Thyroid gland (tissue), 4 donors: Measurements from ENCODE around the gene DNMT1. TPM values are rescaled to one million over a fixed set of nuclear protein-coding genes. Genes with fewer than 3 reads are reported as not detected.

Experiments used
- DNase-seq, 2 donors: peaks; one replicate each; pipeline ENCODE4 v3.0.0-alpha.2; 2019
- H3K27ac ChIP-seq, 3 donors: fragments of 200-600 bp; sonication (generic); 1 replicate in 2 of 3; 2 replicates in 1 of 3; pipeline ENCODE4 v1.5.1; 2016 to 2019; ENCODE audit warnings: mild to moderate bottlenecking in 1 of 3, moderate library complexity in 1 of 3
- H3K27me3 ChIP-seq: fragments of 200-600 bp; sonication (generic); one replicate; pipeline ENCODE4 v1.5.1; 2019
- H3K36me3 ChIP-seq, 2 donors: fragments of 200-600 bp; sonication (generic); one replicate each; pipeline ENCODE4 v1.5.1; 2016 to 2019
- H3K4me1 ChIP-seq, 2 donors: fragments of 200-600 bp; sonication (generic); one replicate each; pipeline ENCODE4 v1.5.1; 2017 to 2019
- H3K4me3 ChIP-seq, 3 donors: fragments of 200-600 bp; sonication (generic); replicated peaks in 1 of 3; 1 replicate in 2 of 3; 2 replicates in 1 of 3; pipeline ENCODE4 v1.5.1; 2016; ENCODE audit warnings: mild to moderate bottlenecking in 1 of 3
- H3K9me3 ChIP-seq: fragments of 200-600 bp; sonication (generic); one replicate; pipeline ENCODE4 v1.5.1; 2017
- POLR2A ChIP-seq, 2 donors: fragments of 450-650 bp; IDR thresholded peaks; one replicate each; pipeline ENCODE4 v1.6.1; 2017; ENCODE audit warnings: antibody characterized with exemption in 2 of 2, mild to moderate bottlenecking in 2 of 2, moderate library complexity in 1 of 2
- WGBS, 2 donors: methylation state at CpG; one replicate each; pipeline ENCODE4 v1.1.5; 2017; 5-methylcytosine and 5-hydroxymethylcytosine counted together
- intact Hi-C: fragments of 100-400 bp; cut with DNase I; formaldehyde crosslinking; loops from one replicate; pipeline ENCODE4 v1.15.1; 2023
- total RNA-seq, 4 donors: library from RNA; depleted of rRNA; stranded (reverse); fragments of >200 nt; gene quantifications; one replicate each; pipeline ENCODE4 v1.2.3, GENCODE V29; 2016
- TF ChIP-seq, protein P1 (sequence below), 6 experiments: fragments of 200-600 bp in 3 of 6; fragments of 450-650 bp in 3 of 6; sonication (generic) in 3 of 6; IDR thresholded peaks; one replicate each; pipeline ENCODE4 v1.5.1; 2016 to 2019; ENCODE audit warnings: antibody characterized with exemption in 6 of 6, mild to moderate bottlenecking in 2 of 6, inconsistent platforms in 1 of 6, moderate library complexity in 1 of 6

DNMT1 gene
- total RNA-seq, 4 donors from 2014 or later, result 31.2 to 49.5 (median 36.0) TPM

DNA sequence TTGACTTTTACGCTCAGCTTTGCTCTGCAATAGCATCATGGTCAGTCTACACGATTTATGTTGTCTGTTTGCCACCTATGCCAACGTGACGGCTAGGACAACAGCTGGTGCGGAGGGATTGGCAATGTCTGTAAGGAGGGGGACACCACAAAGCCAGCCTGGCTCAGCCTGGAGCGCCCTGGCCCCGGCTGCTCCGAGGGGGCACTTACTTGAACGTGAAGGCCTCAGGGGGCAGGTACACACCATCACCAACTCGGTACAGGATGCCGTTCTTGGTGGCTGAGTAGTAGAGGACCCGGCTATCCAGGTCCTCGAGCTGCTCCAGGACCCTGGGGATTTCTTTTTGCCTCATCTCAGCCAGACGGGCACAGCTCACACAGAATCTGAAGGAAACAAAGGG is 48.6 kb downstream of the DNMT1 start:
- no peaks in the 10 kb centered on the region for H3K4me1 ChIP-seq
- no peaks in the 10 kb centered on the region for H3K27me3 ChIP-seq
- TF ChIP-seq, protein P1, sequence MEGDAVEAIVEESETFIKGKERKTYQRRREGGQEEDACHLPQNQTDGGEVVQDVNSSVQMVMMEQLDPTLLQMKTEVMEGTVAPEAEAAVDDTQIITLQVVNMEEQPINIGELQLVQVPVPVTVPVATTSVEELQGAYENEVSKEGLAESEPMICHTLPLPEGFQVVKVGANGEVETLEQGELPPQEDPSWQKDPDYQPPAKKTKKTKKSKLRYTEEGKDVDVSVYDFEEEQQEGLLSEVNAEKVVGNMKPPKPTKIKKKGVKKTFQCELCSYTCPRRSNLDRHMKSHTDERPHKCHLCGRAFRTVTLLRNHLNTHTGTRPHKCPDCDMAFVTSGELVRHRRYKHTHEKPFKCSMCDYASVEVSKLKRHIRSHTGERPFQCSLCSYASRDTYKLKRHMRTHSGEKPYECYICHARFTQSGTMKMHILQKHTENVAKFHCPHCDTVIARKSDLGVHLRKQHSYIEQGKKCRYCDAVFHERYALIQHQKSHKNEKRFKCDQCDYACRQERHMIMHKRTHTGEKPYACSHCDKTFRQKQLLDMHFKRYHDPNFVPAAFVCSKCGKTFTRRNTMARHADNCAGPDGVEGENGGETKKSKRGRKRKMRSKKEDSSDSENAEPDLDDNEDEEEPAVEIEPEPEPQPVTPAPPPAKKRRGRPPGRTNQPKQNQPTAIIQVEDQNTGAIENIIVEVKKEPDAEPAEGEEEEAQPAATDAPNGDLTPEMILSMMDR (IDR thresholded peaks at IDR 0.05), result no peak
- TF ChIP-seq POLR2A (IDR thresholded peaks at IDR 0.05), result no peak
- H3K4me3 ChIP-seq, result no peak overlapping the region
- no peak for DNase-seq
- intact Hi-C loops, result no loop called here
- H3K27ac ChIP-seq, result no peak overlapping the region
- WGBS, 2 donors, result 94 to 96% methylated on average over 8 to 9 of the region's 14 CpGs
- peaks cover 56 to 67% of the 10 kb centered on the region in 2 donors for H3K36me3 ChIP-seq
- H3K9me3 ChIP-seq, result no peaks in the 10 kb centered on the region

DNA sequence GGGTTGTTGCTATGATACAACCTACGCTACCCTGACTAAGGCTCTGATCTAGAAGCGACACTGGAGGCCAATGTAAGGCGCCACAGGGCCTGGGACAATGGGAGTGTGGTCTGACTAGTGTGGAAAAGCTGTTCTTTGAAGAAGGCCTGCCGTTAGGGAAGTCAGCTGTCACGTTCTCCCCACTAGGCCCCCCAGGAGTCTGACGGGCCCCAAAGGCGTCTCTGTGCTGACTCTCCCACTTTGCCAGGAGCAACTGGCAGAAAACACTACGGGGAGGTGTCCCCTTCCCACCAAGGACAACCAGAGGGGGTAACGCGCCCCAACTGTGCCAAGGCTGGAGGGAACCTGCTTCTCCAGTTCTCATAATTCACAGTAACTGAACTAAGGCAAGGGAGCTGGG is 49.7 kb downstream of the DNMT1 start:
- Histone ChIP-seq H3K9me3 (no peaks in the 10 kb centered on the region), H3K27ac (no peak overlapping the region), H3K36me3 (peaks cover 58 to 64% of the 10 kb centered on the region in 2 donors), H3K27me3 (no peaks in the 10 kb centered on the region), H3K4me1 (no peaks in the 10 kb centered on the region), H3K4me3 (no peak overlapping the region)
- DNase-seq, result no peak
- TF ChIP-seq POLR2A (IDR thresholded peaks at IDR 0.05), result no peak
- TF ChIP-seq, protein P1 (IDR thresholded peaks at IDR 0.05), result no peak
- WGBS, 2 donors, result 94 to 100% methylated on average over 9 to 10 of the region's 10 CpGs
- intact Hi-C loops, result no loop called here

DNA sequence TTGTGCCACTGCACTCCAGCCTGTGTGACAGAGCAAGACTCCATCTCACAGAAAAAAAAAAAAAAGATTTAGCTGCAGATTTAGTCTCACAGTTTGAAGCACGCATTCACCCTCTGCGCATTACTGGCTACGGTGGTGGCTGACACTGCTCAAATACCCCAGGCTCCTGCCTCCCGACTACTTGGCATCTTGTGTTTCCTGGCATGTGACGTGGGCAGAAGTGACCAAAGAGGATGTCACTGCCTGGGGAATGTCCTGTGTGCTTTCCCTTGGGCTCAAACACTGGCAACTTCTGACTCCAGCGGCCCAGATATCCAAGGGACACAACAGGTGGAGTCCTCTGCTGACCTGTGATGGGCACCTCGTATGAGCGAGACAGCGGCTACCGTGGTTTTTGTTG is 50.4 kb downstream of the DNMT1 start:
- Histone ChIP-seq H3K4me3 (no peak overlapping the region), H3K27ac (no peak overlapping the region), H3K4me1 (no peaks in the 10 kb centered on the region), H3K27me3 (no peaks in the 10 kb centered on the region), H3K9me3 (no peaks in the 10 kb centered on the region), H3K36me3 (peaks cover 60 to 67% of the 10 kb centered on the region in 2 donors)
- intact Hi-C loops, result no loop called here
- WGBS, 2 donors, result 86 to 91% methylated on average over 6 to 10 of the region's 10 CpGs
- TF ChIP-seq, protein P1 (IDR thresholded peaks at IDR 0.05), result no peak
- TF ChIP-seq POLR2A (IDR thresholded peaks at IDR 0.05), result no peak
- DNase-seq, result no peak

DNA sequence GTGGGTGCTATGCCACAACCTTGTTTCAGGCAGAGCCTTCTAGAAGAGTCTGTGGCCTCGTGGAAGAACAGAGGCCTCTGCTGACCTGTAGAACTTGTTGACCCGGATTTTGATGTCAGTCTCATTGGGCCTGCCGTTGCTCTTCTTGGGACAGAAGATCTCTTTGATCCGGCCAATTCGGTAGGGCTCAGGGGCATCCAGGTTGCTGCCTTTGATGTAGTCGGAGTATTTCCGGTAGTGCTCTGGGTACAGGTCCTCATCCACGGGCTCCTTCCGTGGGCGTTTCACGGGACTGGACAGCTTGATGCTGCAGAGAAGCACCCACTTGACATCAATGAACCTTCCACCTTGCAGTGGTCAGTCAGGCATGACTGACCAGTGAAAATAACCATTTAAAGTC is 51.1 kb downstream of the DNMT1 start:
- H3K27ac ChIP-seq, result no peak overlapping the region
- intact Hi-C loops, result no loop called here
- H3K4me3 ChIP-seq, result no peak overlapping the region
- H3K27me3 ChIP-seq, result no peaks in the 10 kb centered on the region
- whole genome bisulfite sequencing, 2 donors, result 69 to 71% methylated on average over 8 to 10 of the region's 11 CpGs
- peaks cover 58 to 68% of the 10 kb centered on the region in 2 donors for H3K36me3 ChIP-seq
- no peaks in the 10 kb centered on the region for H3K4me1 ChIP-seq
- TF ChIP-seq POLR2A (IDR thresholded peaks at IDR 0.05), result no peak
- TF ChIP-seq, protein P1 (IDR thresholded peaks at IDR 0.05), result no peak
- DNase-seq, result no peak
- H3K9me3 ChIP-seq, result no peaks in the 10 kb centered on the region

DNA sequence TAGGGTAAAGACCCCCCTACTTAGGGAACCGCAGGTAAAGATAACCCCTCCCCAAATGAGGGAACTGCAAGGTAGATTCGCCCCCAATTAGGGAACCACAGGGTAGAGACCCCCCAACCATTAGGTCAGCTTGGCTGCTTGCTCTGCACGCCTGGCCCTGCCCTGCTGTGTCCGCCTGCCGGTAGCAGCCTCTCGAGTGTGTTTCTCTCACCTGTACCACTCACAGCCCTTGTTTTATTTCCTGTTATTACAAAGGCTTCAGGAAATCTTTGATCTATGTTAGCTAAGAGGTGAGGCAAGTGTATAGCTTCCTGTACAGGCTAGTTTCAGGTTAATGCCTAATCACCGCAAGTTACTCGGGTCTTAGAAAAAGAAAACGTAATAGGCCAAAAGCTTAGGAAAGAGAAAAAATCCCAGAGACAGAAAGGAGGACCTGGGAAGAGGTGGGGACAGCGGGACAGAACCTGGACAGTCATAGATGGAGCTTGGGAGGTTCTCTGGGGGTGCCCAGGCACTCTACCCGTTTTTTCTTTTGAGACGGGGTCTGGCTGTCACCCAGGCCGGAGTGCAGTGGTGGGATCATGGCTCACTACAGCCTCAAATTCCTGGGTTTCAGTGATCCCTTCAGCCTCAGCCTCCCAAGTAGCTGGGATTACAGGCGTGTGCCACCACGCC is 51.9 kb downstream of the DNMT1 start:
- Histone ChIP-seq H3K36me3 (peaks cover 55 to 74% of the 10 kb centered on the region in 2 donors), H3K4me3 (no peak overlapping the region), H3K4me1 (no peaks in the 10 kb centered on the region), H3K27me3 (no peaks in the 10 kb centered on the region), H3K9me3 (no peaks in the 10 kb centered on the region), H3K27ac (no peak overlapping the region)
- intact Hi-C loops, result no loop called here
- DNase-seq, result no peak
- WGBS, 2 donors, result 84 to 89% methylated on average over 14 to 15 of the region's 15 CpGs
- TF ChIP-seq, protein P1 (IDR thresholded peaks at IDR 0.05), result no peak
- no peak for TF ChIP-seq POLR2A (IDR thresholded peaks at IDR 0.05)
